Uterus (tissue), 4 donors: ENCODE results near the gene ZNF426. TPM values are rescaled to one million over a fixed set of nuclear protein-coding genes. Genes with fewer than 3 reads are reported as not detected.
"Not testable (repeated sequence)": the region's sequence is repeated elsewhere in the genome, so short reads cannot be mapped to it uniquely, and the experiment has no call there.

Experiments
- DNase-seq, 2 donors: peaks; one replicate each; pipeline ENCODE4 v3.0.0-alpha.2; 2019 to 2020
- H3K27ac ChIP-seq, 2 donors: fragments of 200-600 bp; sonication (generic); 1 replicate in 1 of 2; 2 replicates in 1 of 2; pipeline ENCODE4 v1.5.1; 2016 to 2018
- H3K27me3 ChIP-seq, 2 donors: fragments of 200-600 bp; sonication (generic); one replicate each; pipeline ENCODE4 v1.5.1; 2018 to 2019; ENCODE audit warnings: control low read depth in 1 of 2
- H3K36me3 ChIP-seq, 2 donors: fragments of 200-600 bp; sonication (generic); one replicate each; pipeline ENCODE4 v1.5.1; 2019; ENCODE audit warnings: control low read depth in 1 of 2
- H3K4me1 ChIP-seq, 2 donors: fragments of 200-600 bp; sonication (generic); one replicate each; pipeline ENCODE4 v1.5.1; 2018 to 2019; ENCODE audit warnings: control low read depth in 1 of 2
- H3K4me3 ChIP-seq, 2 donors: fragments of 200-600 bp; sonication (generic); 1 replicate in 1 of 2; 2 replicates in 1 of 2; pipeline ENCODE4 v1.5.1; 2018 to 2019; ENCODE audit warnings: mild to moderate bottlenecking in 1 of 2
- H3K9me3 ChIP-seq, 2 donors: fragments of 200-600 bp; sonication (generic); one replicate each; pipeline ENCODE4 v1.5.1; 2019; ENCODE audit warnings: control low read depth in 1 of 2
- CTCF ChIP-seq, 4 experiments: fragments of 200-600 bp in 2 of 4; fragments of 450-650 bp in 2 of 4; sonication (generic) in 2 of 4; IDR thresholded peaks; one replicate each; pipeline ENCODE4 v1.5.1; 2016 to 2019; ENCODE audit warnings: antibody characterized with exemption in 4 of 4, mild to moderate bottlenecking in 2 of 4, moderate library complexity in 1 of 4
- POLR2A ChIP-seq, 2 donors: fragments of 450-650 bp; IDR thresholded peaks; one replicate each; pipeline ENCODE4 v1.6.1; 2016; ENCODE audit warnings: antibody characterized with exemption in 2 of 2, mild to moderate bottlenecking in 1 of 2, moderate library complexity in 1 of 2
- intact Hi-C: fragments of 100-400 bp; cut with DNase I; formaldehyde crosslinking; loops from one replicate; pipeline ENCODE4 v1.15.1; 2023; ENCODE audit warnings: low total_unique reads
- total RNA-seq, 4 donors: library from RNA; depleted of rRNA in 3 of 4; stranded (reverse); fragments of >200 nt in 3 of 4; gene quantifications; one replicate each; pipeline versions ENCODE4 v1.1.0 to v1.2.4, GENCODE V29; 2014 to 2023
- donor health status: DM: yes; HTN: yes; CAD: no.

ZNF426 gene
- 10 to 100 TPM in 3 of 4 donors, 1 to 10 TPM in 1; 5.1 to 47.0 (median 27.0) TPM for total RNA-seq

DNA sequence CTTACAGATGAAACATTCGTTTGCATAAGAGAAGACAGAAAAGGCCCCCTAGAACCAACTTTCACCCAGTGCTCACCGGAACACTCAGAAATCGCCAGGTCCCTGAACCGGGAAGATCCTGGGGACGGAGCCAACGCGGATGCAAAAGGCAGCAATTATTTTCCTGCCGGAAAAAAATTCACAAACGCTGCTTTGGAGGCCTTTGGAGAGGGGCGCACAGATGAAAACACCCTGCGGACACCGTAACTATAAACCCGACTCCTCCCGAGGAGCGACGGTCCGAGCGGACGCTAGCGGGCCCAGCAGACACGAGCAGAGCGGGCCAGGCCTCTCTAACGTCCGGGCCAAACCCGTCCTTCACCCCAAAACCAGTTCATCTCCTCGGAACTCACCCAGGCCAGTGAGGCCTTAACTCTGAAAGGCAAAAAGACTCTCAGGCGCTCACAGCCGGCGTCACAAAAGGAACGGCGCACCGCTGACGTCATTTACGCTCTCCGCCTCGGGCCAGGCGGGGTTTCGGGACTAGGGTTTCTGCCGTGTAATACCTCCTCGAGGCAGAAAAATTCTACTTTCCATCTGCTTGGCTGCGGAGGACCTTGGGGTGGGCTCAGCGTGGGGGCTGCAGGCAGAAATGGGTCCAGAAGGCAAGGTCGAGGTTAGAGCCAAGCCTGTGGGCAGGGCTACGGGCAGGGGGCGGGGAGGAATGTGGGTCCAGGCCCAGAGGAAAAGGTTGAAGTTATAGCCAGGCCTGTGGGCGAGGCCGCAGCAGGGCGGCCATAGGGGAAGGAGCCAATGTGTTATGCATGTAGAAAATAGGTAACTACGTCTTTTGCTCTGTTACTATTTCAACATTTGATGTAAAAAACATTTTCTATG, at the start of gene ZNF426:
Gene ZNF426 (minus strand): TSS at position 463 of the 876 bp plus-strand sequence. CDS start 2,413 bp downstream, outside the sequence.
- no peaks in the 10 kb centered on the region for H3K4me1 ChIP-seq
- peaks cover 0 to 21% of the 10 kb centered on the region in 2 donors for H3K9me3 ChIP-seq
- no peaks in the 10 kb centered on the region for H3K27me3 ChIP-seq
- intact Hi-C loops, result no loop called here
- TF ChIP-seq CTCF (IDR thresholded peaks at IDR 0.05), result no peak
- TF ChIP-seq POLR2A (IDR thresholded peaks at IDR 0.05), result peak in 1 of 2 donors; percentile 17
- peak; percentile 83 to 86 for DNase-seq
- peaks cover 0 to 1% of the 10 kb centered on the region in 2 donors for H3K36me3 ChIP-seq
- peak within 1 kb of the TSS; percentile 56 to 60 for H3K4me3 ChIP-seq
- H3K27ac ChIP-seq, result peak within 1 kb of the TSS; percentile 82 to 92

DNA sequence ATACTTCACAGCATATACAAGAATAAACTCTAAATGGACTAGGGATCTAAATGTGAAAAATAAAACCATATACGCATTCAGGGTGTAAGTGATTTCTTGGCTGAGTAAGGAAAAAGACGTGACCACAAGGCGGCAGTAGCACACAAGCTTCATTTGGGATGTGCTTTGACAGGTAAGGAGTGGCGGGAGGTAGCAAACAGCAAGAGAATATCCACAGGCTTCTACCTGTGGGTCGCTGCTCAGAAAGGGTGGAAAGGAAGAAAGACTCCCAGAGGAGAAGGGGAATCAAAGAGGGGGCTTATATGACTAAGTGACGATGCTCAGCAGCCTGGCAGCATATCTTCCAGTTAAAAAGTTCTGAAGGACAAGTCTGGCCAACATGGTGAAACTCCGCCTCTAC, 48.3 kb upstream of the ZNF426 start:
- no peaks in the 10 kb centered on the region for H3K27me3 ChIP-seq
- H3K9me3 ChIP-seq, result no peaks in the 10 kb centered on the region
- no peak overlapping the region for H3K4me3 ChIP-seq
- DNase-seq, result peak; percentile 35 to 55
- H3K4me1 ChIP-seq, result peaks cover 0 to 4% of the 10 kb centered on the region in 2 donors
- intact Hi-C loops, result no loop called here
- TF ChIP-seq POLR2A (IDR thresholded peaks at IDR 0.05) (no peak), CTCF (IDR thresholded peaks at IDR 0.05) (peak; percentile 24 to 57 (median 46))
- no peaks in the 10 kb centered on the region for H3K36me3 ChIP-seq
- H3K27ac ChIP-seq, result no peak overlapping the region

DNA sequence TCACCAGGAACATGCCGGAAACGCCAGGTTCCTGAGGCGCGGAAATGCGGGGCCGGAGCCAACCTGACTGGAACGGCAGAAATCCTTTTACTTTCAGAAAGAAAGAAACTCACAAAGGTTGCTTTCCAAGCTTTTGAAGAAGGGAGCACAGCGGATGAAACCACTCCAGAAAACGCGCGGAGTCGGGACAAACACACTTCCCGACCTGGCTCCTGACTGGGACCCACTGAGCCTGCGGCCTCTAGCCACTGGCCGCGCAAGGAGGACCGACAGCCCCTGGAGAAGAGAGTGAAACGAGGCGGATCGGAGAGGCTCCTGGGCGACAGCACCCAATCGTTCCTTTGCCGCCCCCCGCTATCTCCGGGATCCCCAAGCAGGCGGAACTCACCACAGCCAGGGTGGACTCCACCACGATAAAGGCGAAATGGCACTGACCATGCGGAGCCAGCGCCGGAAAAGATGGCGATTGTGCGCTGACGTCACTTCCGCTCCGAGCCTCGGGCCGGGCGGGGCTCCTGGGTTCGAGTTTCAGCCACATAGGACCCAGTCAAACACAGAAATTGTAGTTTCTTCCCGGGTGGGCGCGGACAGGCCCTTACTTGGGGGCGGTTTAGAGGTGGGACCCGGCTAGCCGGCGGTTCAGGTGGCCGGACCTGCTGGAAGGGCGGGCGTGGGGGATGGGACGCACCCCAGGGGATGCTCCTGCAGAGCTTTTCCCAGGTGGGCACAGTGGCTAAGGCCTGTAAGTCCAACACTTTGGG, 45.8 kb upstream of the ZNF426 start, which contains the start of gene ZNF121:
Gene ZNF121 (minus strand): TSS at position 432 of the 761 bp plus-strand sequence. CDS start 16,407 bp downstream, outside the sequence.
- TF ChIP-seq CTCF (IDR thresholded peaks at IDR 0.05) (peak in 1 of 4 experiments; percentile 5), POLR2A (IDR thresholded peaks at IDR 0.05) (peak; percentile 23 to 46)
- intact Hi-C loops, result no loop called here
- Histone ChIP-seq H3K36me3 (no peaks in the 10 kb centered on the region), H3K4me1 (peaks cover 0 to 4% of the 10 kb centered on the region in 2 donors), H3K4me3 (peak within 1 kb of the TSS; percentile 82 to 99), H3K27ac (peak within 1 kb of the TSS; percentile 87 to 97), H3K27me3 (no peaks in the 10 kb centered on the region), H3K9me3 (peaks cover 0 to 5% of the 10 kb centered on the region in 2 donors)
- peak; percentile 78 to 82 for DNase-seq

GRCh38 chr19:9582081-9582725, 43.8 kb upstream of the ZNF426 start:
- H3K27ac ChIP-seq, intact Hi-C loops, DNase-seq, H3K36me3 ChIP-seq, H3K4me1 ChIP-seq, H3K27me3 ChIP-seq, H3K4me3 ChIP-seq: not testable (repeated sequence)
- H3K9me3 ChIP-seq, result peaks cover 0 to 22% of the 10 kb centered on the region in 2 donors

- Histone ChIP-seq H3K27ac (no peak overlapping the region), H3K4me1 (peaks cover 0 to 4% of the 10 kb centered on the region in 2 donors), H3K9me3 (peaks cover 0 to 36% of the 10 kb centered on the region in 2 donors), H3K27me3 (no peaks in the 10 kb centered on the region), H3K4me3 (no peak overlapping the region), H3K36me3 (no peaks in the 10 kb centered on the region)
- DNase-seq, result no peak
- TF ChIP-seq POLR2A (IDR thresholded peaks at IDR 0.05), result no peak
- no peak for TF ChIP-seq CTCF (IDR thresholded peaks at IDR 0.05)
- intact Hi-C loops, result no loop called here
Observed at GRCh38 chr19:9580728-9581127, 42.3 kb upstream of the ZNF426 start.
